Measurements from ENCODE around the gene FOCAD.

Gene FOCAD

DNA sequence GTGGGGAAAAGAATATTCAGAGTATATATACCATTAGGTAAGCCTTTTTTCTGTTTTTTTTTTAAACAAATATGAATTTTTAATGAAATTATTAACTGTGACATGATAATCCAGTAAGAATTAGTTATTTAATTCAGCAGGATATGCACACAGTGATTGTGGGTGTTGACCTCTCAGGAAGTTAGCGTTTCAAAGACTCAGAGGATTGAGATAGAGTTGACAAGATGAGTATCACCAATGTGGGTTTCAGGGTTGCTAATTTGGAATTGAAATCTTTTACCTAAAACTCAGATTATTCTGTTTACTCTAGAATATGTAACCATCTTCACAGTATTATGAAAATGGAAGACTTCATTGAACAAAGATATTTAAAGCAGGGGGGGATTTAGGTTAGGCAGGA is 56.2 kb downstream of the FOCAD start:
- Histone ChIP-seq H3K27ac (no peak overlapping the region), H3K27me3 (no peaks in the 10 kb centered on the region), H3K36me3 (peaks cover 0 to 6% (median 6%) of the 10 kb centered on the region in 3 donors), H3K4me1 (no peaks in the 10 kb centered on the region), H3K9me3 (no peaks in the 10 kb centered on the region), H3K4me3 (no peak overlapping the region)
- TF ChIP-seq, protein P1, sequence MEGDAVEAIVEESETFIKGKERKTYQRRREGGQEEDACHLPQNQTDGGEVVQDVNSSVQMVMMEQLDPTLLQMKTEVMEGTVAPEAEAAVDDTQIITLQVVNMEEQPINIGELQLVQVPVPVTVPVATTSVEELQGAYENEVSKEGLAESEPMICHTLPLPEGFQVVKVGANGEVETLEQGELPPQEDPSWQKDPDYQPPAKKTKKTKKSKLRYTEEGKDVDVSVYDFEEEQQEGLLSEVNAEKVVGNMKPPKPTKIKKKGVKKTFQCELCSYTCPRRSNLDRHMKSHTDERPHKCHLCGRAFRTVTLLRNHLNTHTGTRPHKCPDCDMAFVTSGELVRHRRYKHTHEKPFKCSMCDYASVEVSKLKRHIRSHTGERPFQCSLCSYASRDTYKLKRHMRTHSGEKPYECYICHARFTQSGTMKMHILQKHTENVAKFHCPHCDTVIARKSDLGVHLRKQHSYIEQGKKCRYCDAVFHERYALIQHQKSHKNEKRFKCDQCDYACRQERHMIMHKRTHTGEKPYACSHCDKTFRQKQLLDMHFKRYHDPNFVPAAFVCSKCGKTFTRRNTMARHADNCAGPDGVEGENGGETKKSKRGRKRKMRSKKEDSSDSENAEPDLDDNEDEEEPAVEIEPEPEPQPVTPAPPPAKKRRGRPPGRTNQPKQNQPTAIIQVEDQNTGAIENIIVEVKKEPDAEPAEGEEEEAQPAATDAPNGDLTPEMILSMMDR (IDR thresholded peaks at IDR 0.05), result no peak
- intact Hi-C loops (cut with DNase I; ENCODE audit: low total_unique reads), result loop anchor here (5.0 kb wide), 1 partner anchor 98 kb away; no protein-coding TSS in a partner anchor
- DNase-seq, result no peak

DNA sequence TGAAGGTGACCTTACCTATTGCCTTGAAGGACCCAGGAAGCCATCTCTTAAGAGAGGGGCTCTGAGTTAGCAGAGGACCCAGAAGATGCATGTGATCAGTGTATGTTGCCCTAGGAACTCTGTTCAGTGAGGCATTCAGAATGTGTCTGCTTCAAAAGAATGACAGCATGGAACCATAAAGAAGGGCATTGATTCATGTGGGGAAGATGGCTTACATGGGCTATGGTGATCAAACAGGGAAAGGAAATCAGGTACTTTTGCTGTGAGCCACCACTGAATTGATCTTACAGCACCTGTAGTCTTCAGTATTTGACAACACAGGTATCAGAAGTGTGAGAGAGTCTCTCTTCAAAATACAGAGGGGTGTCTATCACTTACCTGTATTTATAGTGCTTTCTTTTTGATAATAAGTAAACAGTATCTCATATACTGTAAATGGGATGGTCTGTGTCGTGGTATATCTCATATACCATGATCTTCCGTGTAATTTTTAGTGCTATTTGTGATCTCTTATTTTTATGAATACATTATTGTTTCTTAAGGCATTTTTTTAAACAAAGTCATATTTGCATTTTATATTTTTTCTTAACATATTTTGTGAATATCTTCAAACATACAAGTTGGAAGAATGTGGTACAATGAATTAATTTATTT is 57.0 kb downstream of the FOCAD start:
- intact Hi-C loops (cut with DNase I; ENCODE audit: low total_unique reads), result loop anchor here (5.0 kb wide), 1 partner anchor 99 kb away; no protein-coding TSS in a partner anchor
- Histone ChIP-seq H3K27me3 (no peaks in the 10 kb centered on the region), H3K36me3 (peaks cover 0 to 6% (median 6%) of the 10 kb centered on the region in 3 donors), H3K27ac (no peak overlapping the region), H3K9me3 (no peaks in the 10 kb centered on the region), H3K4me3 (no peak overlapping the region), H3K4me1 (no peaks in the 10 kb centered on the region)
- no peak for DNase-seq
- TF ChIP-seq, protein P1 (IDR thresholded peaks at IDR 0.05), result no peak

DNA sequence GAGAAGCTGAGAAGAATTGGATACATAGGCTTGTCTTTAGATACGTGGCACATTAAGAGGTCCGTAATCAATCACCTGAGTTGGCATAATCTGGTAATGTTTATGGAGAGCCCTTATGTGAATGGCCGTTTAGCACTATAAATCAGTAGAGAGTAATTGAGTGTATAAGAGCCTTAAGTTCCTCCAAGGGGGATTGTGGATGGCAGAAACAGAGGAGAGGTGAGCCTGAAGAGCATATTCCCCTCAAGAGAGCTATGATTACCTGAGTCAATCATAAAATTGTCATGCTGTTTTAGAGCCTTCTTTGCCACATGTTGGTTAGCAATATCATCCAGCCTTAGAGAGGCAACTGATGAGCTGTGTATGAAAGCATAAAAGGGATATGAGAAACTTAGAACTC is 58.8 kb downstream of the FOCAD start:
- H3K4me1 ChIP-seq, result no peaks in the 10 kb centered on the region
- no peak overlapping the region for H3K27ac ChIP-seq
- no peaks in the 10 kb centered on the region for H3K27me3 ChIP-seq
- peaks cover 0 to 6% (median 6%) of the 10 kb centered on the region in 3 donors for H3K36me3 ChIP-seq
- H3K9me3 ChIP-seq, result no peaks in the 10 kb centered on the region
- no peak for DNase-seq
- no peak overlapping the region for H3K4me3 ChIP-seq
- TF ChIP-seq, protein P1 (IDR thresholded peaks at IDR 0.05), result no peak
- intact Hi-C loops (cut with DNase I; ENCODE audit: low total_unique reads), result loop anchor here (5.0 kb wide), 1 partner anchor 101 kb away; no protein-coding TSS in a partner anchor

DNA sequence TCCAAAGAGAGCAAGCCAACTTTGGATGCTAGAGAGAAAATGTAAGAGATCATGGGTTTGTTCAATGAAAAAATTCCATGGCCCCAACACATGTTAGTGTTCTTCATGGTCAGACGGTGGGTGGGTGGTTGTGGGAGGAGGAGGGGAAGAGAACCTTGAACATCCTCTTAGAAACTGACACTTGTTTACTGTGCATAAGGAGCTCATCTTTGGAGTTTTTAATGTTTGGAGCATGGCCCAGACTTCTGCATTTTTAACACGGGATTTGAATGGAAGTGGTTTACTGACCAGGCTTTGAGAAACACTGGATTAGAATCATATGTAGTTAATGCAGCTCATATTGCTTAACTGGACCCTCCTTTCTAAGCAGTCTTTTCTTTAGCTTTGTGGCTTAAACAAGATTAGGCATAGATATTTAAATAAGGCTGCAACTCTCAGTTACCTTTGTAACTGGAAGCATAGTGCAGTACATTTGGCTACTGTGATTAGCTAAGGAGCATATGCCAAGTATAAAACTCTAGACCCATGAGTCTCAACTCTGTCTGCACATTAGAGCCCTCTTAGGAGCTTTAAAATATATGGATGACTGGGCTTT is 60.1 kb downstream of the FOCAD start:
- intact Hi-C loops (cut with DNase I; ENCODE audit: low total_unique reads), result loop anchor here (5.0 kb wide), 1 partner anchor 102 kb away; no protein-coding TSS in a partner anchor
- Histone ChIP-seq H3K27me3 (no peaks in the 10 kb centered on the region), H3K4me1 (peaks cover 0 to 1% (median 0%) of the 10 kb centered on the region in 4 donors), H3K4me3 (no peak overlapping the region), H3K36me3 (peaks cover 0 to 6% (median 6%) of the 10 kb centered on the region in 3 donors), H3K27ac (no peak overlapping the region), H3K9me3 (no peaks in the 10 kb centered on the region)
- TF ChIP-seq, protein P1 (IDR thresholded peaks at IDR 0.05), result no peak
- no peak for DNase-seq

DNA sequence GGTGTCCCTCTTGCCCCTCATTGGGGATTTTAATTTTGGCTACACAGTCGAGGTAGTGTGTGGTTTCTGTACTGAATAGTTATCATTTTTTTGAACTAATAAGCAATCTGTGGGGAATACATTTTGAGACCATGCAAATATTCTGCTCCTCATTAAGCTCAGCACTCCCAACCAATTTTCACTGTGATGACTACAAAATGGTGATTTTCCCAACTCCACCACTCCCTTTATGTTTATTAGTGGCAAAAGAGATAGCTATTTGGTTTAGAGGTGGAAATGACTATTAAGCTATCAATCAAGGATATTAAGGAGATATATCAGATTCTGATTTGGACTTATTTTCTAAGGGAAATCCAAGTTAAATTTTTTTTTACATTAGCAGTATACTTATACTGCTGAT is 62.9 kb downstream of the FOCAD start:
- H3K27me3 ChIP-seq, result no peaks in the 10 kb centered on the region
- H3K4me1 ChIP-seq, result peaks cover 0 to 12% (median 0%) of the 10 kb centered on the region in 4 donors
- H3K4me3 ChIP-seq, result no peak overlapping the region
- DNase-seq, result no peak
- no peak overlapping the region for H3K27ac ChIP-seq
- no peaks in the 10 kb centered on the region for H3K9me3 ChIP-seq
- TF ChIP-seq, protein P1 (IDR thresholded peaks at IDR 0.05), result no peak
- H3K36me3 ChIP-seq, result no peaks in the 10 kb centered on the region
- intact Hi-C loops (cut with DNase I; ENCODE audit: low total_unique reads), result no loop called here

Data from tibial artery (tissue), 4 donors.